K562 (cell line): ENCODE data around the gene TEX54. TPM values are rescaled to one million over a fixed set of nuclear protein-coding genes. Genes with fewer than 3 reads are reported as not detected.
A peak's percentile ranks its signal among the peaks of the same experiment; 100 is the strongest.

Experiments used
- CREM ChIP-seq: IDR thresholded peaks from 2 replicates; pipeline ENCODE4 v1.6.1; 2014; ENCODE audit warnings: antibody characterized with exemption, low read depth
- ELF4 ChIP-seq: fragments of 450-650 bp; formaldehyde crosslinking; IDR thresholded peaks from 2 replicates; pipeline ENCODE4 v1.4.0; 2022; ENCODE audit warnings: missing genetic modification characterization
- ESRRB ChIP-seq: fragments of 250-450 bp; sonication (Bioruptor Pico); IDR thresholded peaks from 2 replicates; pipeline ENCODE4 v1.5.0; 2020; ENCODE audit warnings: mild to moderate bottlenecking, moderate library complexity, borderline replicate concordance
- EZH2 ChIP-seq: IDR thresholded peaks from 2 replicates; pipeline ENCODE4 v1.6.1; 2012; ENCODE audit warnings: low read depth, mild to moderate bottlenecking, inconsistent platforms, low read length, borderline replicate concordance
- ILF3 ChIP-seq: fragments of 450-650 bp; IDR thresholded peaks from 2 replicates; pipeline ENCODE4 v1.6.1; 2018; ENCODE audit warnings: antibody characterized with exemption, mild to moderate bottlenecking, moderate library complexity, borderline replicate concordance
- NCOA4 ChIP-seq: fragments of 450-650 bp; IDR thresholded peaks from 2 replicates; pipeline ENCODE4 v1.6.1; 2018; ENCODE audit warnings: mild to moderate bottlenecking; ENCODE audit not compliant: partially characterized antibody
- NFE2L1 ChIP-seq: fragments of 450-650 bp; IDR thresholded peaks from 2 replicates; pipeline ENCODE4 v1.6.1; 2016; ENCODE audit warnings: missing genetic modification characterization, low read depth, mild to moderate bottlenecking, missing compliant biosample characterization, moderate library complexity, borderline replicate concordance
- NRF1 ChIP-seq, 2 experiments: fragments of 450-650 bp; IDR thresholded peaks in 1 of 2; conservative IDR thresholded peaks in 1 of 2; 2 replicates each; pipeline ENCODE4 v1.6.1; 2014; ENCODE audit warnings: mild to moderate bottlenecking in 2 of 2
- SMARCA5 ChIP-seq: fragments of 450-650 bp; IDR thresholded peaks from 2 replicates; pipeline ENCODE4 v1.6.1; 2016
- SNIP1 ChIP-seq: fragments of 450-650 bp; IDR thresholded peaks from 2 replicates; pipeline ENCODE4 v1.7.1; 2017; ENCODE audit warnings: low read depth, mild to moderate bottlenecking
- ZBTB7A ChIP-seq: IDR thresholded peaks from 2 replicates; pipeline ENCODE4 v1.6.1; 2011; ENCODE audit warnings: low read depth, mild to moderate bottlenecking, low read length, moderate library complexity, borderline replicate concordance; ENCODE audit not compliant: control insufficient read depth
- ZKSCAN1 ChIP-seq: fragments of 150-350 bp; IDR thresholded peaks from 2 replicates; pipeline ENCODE4 v1.6.1; 2016; ENCODE audit warnings: low read depth, low read length
- ZNF133 ChIP-seq: fragments of 250-450 bp; sonication (Bioruptor Pico); IDR thresholded peaks from 2 replicates; pipeline ENCODE4 v1.4.0; 2020; ENCODE audit warnings: mild to moderate bottlenecking
- ZNF239 ChIP-seq: fragments of 250-450 bp; sonication (Bioruptor Pico); IDR thresholded peaks from 2 replicates; pipeline ENCODE4 v1.4.0; 2020; ENCODE audit warnings: mild to moderate bottlenecking
- ZNF699 ChIP-seq: fragments of 250-450 bp; sonication (Bioruptor Pico); IDR thresholded peaks from 2 replicates; pipeline ENCODE4 v1.8.0; 2021; ENCODE audit warnings: mild to moderate bottlenecking, moderate library complexity; ENCODE audit not compliant: insufficient replicate concordance
- polyA plus RNA-seq, 8 experiments: library from polyadenylated mRNA; depleted of rRNA in 4 of 8; stranded (reverse) in 5 of 8; unstranded in 3 of 8; fragments of >200 nt; fragmentation: Nextera tagmentation in 2 of 8; fragmentation: Illumina TruSeq in 1 of 8; extraction: Ambion mirVana in 2 of 8; extraction: Trizol in 1 of 8; gene quantifications; 2 replicates each; pipeline versions ENCODE4 v1.2.1 to v1.2.3, GENCODE V29; 2011 to 2014; ENCODE audit warnings: inconsistent platforms in 1 of 8, missing spikeins in 1 of 8
- total RNA-seq, 7 experiments: library from RNA; depleted of rRNA in 6 of 7; stranded (reverse); fragments of >200 nt in 6 of 7; fragmentation: Illumina TruSeq in 2 of 7; extraction: Trizol in 2 of 7; gene quantifications; 2 replicates each; pipeline versions ENCODE4 v1.2.1 to v1.2.3, GENCODE V29; 2011 to 2021; ENCODE audit warnings: low replicate concordance in 1 of 7
- TF ChIP-seq, protein P1 (sequence below): sonication (generic); formaldehyde crosslinking; IDR thresholded peaks from 2 replicates; pipeline ENCODE4 v1.8.1; 2023; ENCODE audit warnings: mild to moderate bottlenecking, missing genetic modification reagents
- TF ChIP-seq, protein P2 (sequence below): fragments of 450-650 bp; IDR thresholded peaks from 2 replicates; pipeline ENCODE4 v1.6.1; 2014; ENCODE audit warnings: low read depth, mild to moderate bottlenecking, moderate library complexity, borderline replicate concordance
- TF ChIP-seq, protein P3 (sequence below): fragments of 450-650 bp; IDR thresholded peaks from 2 replicates; pipeline ENCODE4 v1.6.1; 2018; ENCODE audit not compliant: partially characterized antibody
- TF ChIP-seq, protein P4 (sequence below): sonication (generic); formaldehyde crosslinking; IDR thresholded peaks from 2 replicates; pipeline ENCODE4 v1.8.1; 2022; ENCODE audit warnings: missing genetic modification reagents

Gene TEX54
- total and polyA plus RNA-seq, 9 of the 15 experiments (the other 6 are each of a cell fraction or from before 2014, with no cell fraction given) = not detected

DNA sequence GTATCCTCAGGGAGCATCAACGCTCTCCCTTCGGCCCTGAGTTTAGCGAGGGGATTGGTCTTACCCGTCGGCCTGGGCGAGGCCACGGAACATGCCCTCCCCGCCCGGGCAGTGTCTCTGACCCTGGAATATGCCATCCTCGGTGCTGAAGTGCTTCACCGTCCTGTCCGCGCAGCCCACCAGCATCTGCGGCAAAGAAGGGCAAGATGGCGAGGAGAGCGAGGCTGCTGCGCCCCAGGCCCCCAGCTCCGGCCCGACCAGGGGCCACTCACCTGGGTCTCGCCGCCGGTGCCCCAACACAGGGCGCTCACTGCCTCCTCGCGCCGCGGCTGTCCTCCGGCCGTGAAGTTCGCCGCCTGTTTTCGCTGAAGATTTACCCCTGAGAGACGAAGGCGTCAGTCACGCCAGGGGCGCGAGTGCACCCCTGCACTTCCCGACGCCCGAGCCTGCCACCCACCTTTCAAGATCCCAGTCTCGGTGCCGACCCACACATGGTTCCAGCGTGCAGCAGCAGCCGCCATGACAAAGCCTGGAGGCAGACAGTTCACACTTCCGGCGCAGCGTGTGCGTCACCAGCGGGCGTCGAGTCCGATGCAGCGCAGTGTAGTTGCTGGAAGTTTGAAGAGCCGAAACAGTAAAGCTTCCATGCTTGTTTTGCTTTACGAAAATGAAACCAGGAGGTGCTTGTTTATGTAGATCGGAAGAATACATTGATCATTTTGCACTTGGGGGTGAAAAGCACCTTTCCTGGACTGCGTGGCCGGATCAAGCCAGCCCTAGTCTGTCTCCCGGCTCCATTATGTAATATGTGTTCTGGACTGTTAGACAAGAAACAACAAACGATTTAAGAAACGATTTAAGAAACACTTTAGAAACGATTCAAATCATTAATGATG, 6.7 kb upstream of the TEX54 start, which contains the start of gene WDR74 (continued):
- TF ChIP-seq NFE2L1 = no peak
- no peak for TF ChIP-seq NCOA4
- TF ChIP-seq, protein P1, sequence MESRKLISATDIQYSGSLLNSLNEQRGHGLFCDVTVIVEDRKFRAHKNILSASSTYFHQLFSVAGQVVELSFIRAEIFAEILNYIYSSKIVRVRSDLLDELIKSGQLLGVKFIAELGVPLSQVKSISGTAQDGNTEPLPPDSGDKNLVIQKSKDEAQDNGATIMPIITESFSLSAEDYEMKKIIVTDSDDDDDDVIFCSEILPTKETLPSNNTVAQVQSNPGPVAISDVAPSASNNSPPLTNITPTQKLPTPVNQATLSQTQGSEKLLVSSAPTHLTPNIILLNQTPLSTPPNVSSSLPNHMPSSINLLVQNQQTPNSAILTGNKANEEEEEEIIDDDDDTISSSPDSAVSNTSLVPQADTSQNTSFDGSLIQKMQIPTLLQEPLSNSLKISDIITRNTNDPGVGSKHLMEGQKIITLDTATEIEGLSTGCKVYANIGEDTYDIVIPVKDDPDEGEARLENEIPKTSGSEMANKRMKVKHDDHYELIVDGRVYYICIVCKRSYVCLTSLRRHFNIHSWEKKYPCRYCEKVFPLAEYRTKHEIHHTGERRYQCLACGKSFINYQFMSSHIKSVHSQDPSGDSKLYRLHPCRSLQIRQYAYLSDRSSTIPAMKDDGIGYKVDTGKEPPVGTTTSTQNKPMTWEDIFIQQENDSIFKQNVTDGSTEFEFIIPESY = no peak; the same call in 1 of the 2 replicates
- TF ChIP-seq ZBTB7A = no peak
- no peak for TF ChIP-seq SMARCA5
- TF ChIP-seq ZNF239 (CRISPR knock-in tag) = no peak
- no peak for TF ChIP-seq ZNF699 (CRISPR knock-in tag)
- TF ChIP-seq ELF4 = peak; percentile 81
- no peak for TF ChIP-seq ESRRB (CRISPR knock-in tag)
- TF ChIP-seq CREM = peak; percentile 100
- TF ChIP-seq ILF3 = peak; percentile 72; the same call in 1 of the 2 replicates
- TF ChIP-seq, protein P2, sequence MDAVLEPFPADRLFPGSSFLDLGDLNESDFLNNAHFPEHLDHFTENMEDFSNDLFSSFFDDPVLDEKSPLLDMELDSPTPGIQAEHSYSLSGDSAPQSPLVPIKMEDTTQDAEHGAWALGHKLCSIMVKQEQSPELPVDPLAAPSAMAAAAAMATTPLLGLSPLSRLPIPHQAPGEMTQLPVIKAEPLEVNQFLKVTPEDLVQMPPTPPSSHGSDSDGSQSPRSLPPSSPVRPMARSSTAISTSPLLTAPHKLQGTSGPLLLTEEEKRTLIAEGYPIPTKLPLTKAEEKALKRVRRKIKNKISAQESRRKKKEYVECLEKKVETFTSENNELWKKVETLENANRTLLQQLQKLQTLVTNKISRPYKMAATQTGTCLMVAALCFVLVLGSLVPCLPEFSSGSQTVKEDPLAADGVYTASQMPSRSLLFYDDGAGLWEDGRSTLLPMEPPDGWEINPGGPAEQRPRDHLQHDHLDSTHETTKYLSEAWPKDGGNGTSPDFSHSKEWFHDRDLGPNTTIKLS = peak; percentile 56; the same call in 1 of the 2 replicates
- no peak for TF ChIP-seq SNIP1
- TF ChIP-seq, protein P3, sequence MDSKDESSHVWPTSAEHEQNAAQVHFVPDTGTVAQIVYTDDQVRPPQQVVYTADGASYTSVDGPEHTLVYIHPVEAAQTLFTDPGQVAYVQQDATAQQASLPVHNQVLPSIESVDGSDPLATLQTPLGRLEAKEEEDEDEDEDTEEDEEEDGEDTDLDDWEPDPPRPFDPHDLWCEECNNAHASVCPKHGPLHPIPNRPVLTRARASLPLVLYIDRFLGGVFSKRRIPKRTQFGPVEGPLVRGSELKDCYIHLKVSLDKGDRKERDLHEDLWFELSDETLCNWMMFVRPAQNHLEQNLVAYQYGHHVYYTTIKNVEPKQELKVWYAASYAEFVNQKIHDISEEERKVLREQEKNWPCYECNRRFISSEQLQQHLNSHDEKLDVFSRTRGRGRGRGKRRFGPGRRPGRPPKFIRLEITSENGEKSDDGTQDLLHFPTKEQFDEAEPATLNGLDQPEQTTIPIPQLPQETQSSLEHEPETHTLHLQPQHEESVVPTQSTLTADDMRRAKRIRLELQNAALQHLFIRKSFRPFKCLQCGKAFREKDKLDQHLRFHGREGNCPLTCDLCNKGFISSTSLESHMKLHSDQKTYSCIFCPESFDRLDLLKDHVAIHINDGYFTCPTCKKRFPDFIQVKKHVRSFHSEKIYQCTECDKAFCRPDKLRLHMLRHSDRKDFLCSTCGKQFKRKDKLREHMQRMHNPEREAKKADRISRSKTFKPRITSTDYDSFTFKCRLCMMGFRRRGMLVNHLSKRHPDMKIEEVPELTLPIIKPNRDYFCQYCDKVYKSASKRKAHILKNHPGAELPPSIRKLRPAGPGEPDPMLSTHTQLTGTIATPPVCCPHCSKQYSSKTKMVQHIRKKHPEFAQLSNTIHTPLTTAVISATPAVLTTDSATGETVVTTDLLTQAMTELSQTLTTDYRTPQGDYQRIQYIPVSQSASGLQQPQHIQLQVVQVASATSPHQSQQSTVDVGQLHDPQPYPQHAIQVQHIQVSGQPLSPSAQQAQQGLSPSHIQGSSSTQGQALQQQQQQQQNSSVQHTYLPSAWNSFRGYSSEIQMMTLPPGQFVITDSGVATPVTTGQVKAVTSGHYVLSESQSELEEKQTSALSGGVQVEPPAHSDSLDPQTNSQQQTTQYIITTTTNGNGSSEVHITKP = peak; percentile 20
- peak in 1 of 2 experiments; percentile 59; a peak in 3 of 4 replicates for TF ChIP-seq NRF1 (conservative IDR thresholded peaks at IDR 0.05 in 1 of 2, IDR thresholded peaks at IDR 0.05 in 1 of 2)
- no peak for TF ChIP-seq EZH2
- TF ChIP-seq ZKSCAN1 = peak; percentile 64; the same call in 1 of the 2 replicates
- TF ChIP-seq ZNF133 = no peak
- TF ChIP-seq, protein P4, sequence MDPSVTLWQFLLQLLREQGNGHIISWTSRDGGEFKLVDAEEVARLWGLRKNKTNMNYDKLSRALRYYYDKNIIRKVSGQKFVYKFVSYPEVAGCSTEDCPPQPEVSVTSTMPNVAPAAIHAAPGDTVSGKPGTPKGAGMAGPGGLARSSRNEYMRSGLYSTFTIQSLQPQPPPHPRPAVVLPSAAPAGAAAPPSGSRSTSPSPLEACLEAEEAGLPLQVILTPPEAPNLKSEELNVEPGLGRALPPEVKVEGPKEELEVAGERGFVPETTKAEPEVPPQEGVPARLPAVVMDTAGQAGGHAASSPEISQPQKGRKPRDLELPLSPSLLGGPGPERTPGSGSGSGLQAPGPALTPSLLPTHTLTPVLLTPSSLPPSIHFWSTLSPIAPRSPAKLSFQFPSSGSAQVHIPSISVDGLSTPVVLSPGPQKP = no peak
